ENCODE measurements around the gene PRDM11.
"Not testable (repeated sequence)": the region's sequence is repeated elsewhere in the genome, so short reads cannot be mapped to it uniquely, and the experiment has no call there.

Gene PRDM11

GRCh38 chr11:45237711-45238315 is 91.4 kb downstream of the PRDM11 start:
- no peak for DNase-seq

GRCh38 chr11:45238724-45239123 is 92.3 kb downstream of the PRDM11 start:
- DNase-seq = no peak

GRCh38 chr11:45239733-45240132 is 93.3 kb downstream of the PRDM11 start:
- no peak for DNase-seq

- no peak for DNase-seq
Measured at GRCh38 chr11:45243967-45244366, 97.5 kb downstream of the PRDM11 start.

- no peak for DNase-seq
Measured at GRCh38 chr11:45245218-45246045, 99.0 kb downstream of the PRDM11 start.

GRCh38 chr11:45246241-45246640 is 99.8 kb downstream of the PRDM11 start:
- DNase-seq = no peak

- DNase-seq = no peak
Measured at GRCh38 chr11:45247433-45247832, 101.0 kb downstream of the PRDM11 start.

- no peak for DNase-seq
Measured at GRCh38 chr11:45248501-45249011, 102.1 kb downstream of the PRDM11 start.

GRCh38 chr11:45249372-45249771 is 102.9 kb downstream of the PRDM11 start:
- not testable (repeated sequence) for DNase-seq

GRCh38 chr11:45250035-45250718 is 103.7 kb downstream of the PRDM11 start:
- DNase-seq = no peak

- no peak for DNase-seq
Measured at GRCh38 chr11:45252134-45252856, 105.9 kb downstream of the PRDM11 start.

GRCh38 chr11:45252877-45253276 is 106.4 kb downstream of the PRDM11 start:
- DNase-seq = no peak

GRCh38 chr11:45253640-45254039 is 107.2 kb downstream of the PRDM11 start:
- no peak for DNase-seq

GRCh38 chr11:45254070-45254469 is 107.6 kb downstream of the PRDM11 start:
- no peak for DNase-seq

- DNase-seq = no peak
Measured at GRCh38 chr11:45258982-45259530, 112.6 kb downstream of the PRDM11 start.

GRCh38 chr11:45259592-45259991 is 113.2 kb downstream of the PRDM11 start:
- no peak for DNase-seq

GRCh38 chr11:45260071-45260470 is 113.6 kb downstream of the PRDM11 start:
- DNase-seq = no peak

- no peak for DNase-seq
Measured at GRCh38 chr11:45262900-45263299, 116.5 kb downstream of the PRDM11 start.

- DNase-seq = no peak
Measured at GRCh38 chr11:45263773-45264172, 117.3 kb downstream of the PRDM11 start.

- DNase-seq = no peak
Measured at GRCh38 chr11:45264839-45265515, 118.5 kb downstream of the PRDM11 start.

- no peak for DNase-seq
Measured at GRCh38 chr11:45265969-45266675, 119.7 kb downstream of the PRDM11 start.

All from effector CD4-positive, alpha-beta T cell (primary cell).